ENCODE measurements around the gene TNK2.
"Not testable (repeated sequence)": the region's sequence is repeated elsewhere in the genome, so short reads cannot be mapped to it uniquely, and the experiment has no call there.

GRCh38 chr3:195901836-195902585 lies 6.3 kb downstream of the TNK2 start:
- not testable (repeated sequence) for TF ChIP-seq CTCF (conservative IDR thresholded peaks at IDR 0.05; ENCODE audit: low read length); EZH2phosphoT487 (IDR thresholded peaks at IDR 0.05; ENCODE audit: borderline replicate concordance)
